ENCODE data around the gene HSD11B2. TPM values are rescaled to one million over a fixed set of nuclear protein-coding genes. Genes with fewer than 3 reads are reported as not detected.

Gene HSD11B2
- total RNA-seq, 1 experiment from 2014 or later = 33.4 TPM

GRCh38 chr16:67404740-67405226 is 26.1 kb upstream of the HSD11B2 start:
- Mint-ChIP-seq H3K36me3 (no peaks in the 10 kb centered on the region), H3K4me1 (peaks cover 36% of the 10 kb centered on the region), H3K27ac (no peak overlapping the region), H3K4me3 (no peak overlapping the region), H3K27me3 (ENCODE audit: low read depth) (peaks cover 22% of the 10 kb centered on the region), H3K9me3 (no peaks in the 10 kb centered on the region)
- TF ChIP-seq TP53 (CRISPR knock-in tag; IDR thresholded peaks at IDR 0.05) (no peak), IRF2 (CRISPR knock-in tag; IDR thresholded peaks at IDR 0.05; ENCODE audit: borderline replicate concordance, low read depth) (no peak), GRHL2 (CRISPR knock-in tag; IDR thresholded peaks at IDR 0.05; ENCODE audit: insufficient replicate concordance, severe bottlenecking) (no peak), ZBTB43 (CRISPR knock-in tag; IDR thresholded peaks at IDR 0.05) (no peak)
- CTCF ChIA-PET = interaction anchor here (1.1 to 7.0 kb wide), 4 partner anchors 10 to 116 kb away, joined by 3 to 36 read pairs (median 4); partner anchors contain the start of gene TPPP3
- no peak for DNase-seq (ENCODE audit: low spot score)
- POLR2A ChIA-PET = no interaction called here
- ATAC-seq = peak; percentile 12; the same call in 1 of the 2 replicates

GRCh38 chr16:67405336-67405735 is 25.6 kb upstream of the HSD11B2 start:
- Mint-ChIP-seq H3K4me1 (peaks cover 39% of the 10 kb centered on the region), H3K9me3 (no peaks in the 10 kb centered on the region), H3K27ac (no peak overlapping the region), H3K36me3 (no peaks in the 10 kb centered on the region), H3K27me3 (ENCODE audit: low read depth) (peaks cover 22% of the 10 kb centered on the region), H3K4me3 (no peak overlapping the region)
- ATAC-seq = no peak
- ChIA-PET CTCF (interaction anchor here (1.1 to 7.0 kb wide), 5 partner anchors 11 to 145 kb away, joined by 3 to 36 read pairs (median 3); partner anchors contain the start of gene TPPP3), POLR2A (no interaction called here)
- no peak for DNase-seq (ENCODE audit: low spot score)
- TF ChIP-seq, protein P1, sequence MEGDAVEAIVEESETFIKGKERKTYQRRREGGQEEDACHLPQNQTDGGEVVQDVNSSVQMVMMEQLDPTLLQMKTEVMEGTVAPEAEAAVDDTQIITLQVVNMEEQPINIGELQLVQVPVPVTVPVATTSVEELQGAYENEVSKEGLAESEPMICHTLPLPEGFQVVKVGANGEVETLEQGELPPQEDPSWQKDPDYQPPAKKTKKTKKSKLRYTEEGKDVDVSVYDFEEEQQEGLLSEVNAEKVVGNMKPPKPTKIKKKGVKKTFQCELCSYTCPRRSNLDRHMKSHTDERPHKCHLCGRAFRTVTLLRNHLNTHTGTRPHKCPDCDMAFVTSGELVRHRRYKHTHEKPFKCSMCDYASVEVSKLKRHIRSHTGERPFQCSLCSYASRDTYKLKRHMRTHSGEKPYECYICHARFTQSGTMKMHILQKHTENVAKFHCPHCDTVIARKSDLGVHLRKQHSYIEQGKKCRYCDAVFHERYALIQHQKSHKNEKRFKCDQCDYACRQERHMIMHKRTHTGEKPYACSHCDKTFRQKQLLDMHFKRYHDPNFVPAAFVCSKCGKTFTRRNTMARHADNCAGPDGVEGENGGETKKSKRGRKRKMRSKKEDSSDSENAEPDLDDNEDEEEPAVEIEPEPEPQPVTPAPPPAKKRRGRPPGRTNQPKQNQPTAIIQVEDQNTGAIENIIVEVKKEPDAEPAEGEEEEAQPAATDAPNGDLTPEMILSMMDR (IDR thresholded peaks at IDR 0.05) = no peak
- TF ChIP-seq ZBTB43 (CRISPR knock-in tag; IDR thresholded peaks at IDR 0.05) = no peak
- TF ChIP-seq, protein P2, sequence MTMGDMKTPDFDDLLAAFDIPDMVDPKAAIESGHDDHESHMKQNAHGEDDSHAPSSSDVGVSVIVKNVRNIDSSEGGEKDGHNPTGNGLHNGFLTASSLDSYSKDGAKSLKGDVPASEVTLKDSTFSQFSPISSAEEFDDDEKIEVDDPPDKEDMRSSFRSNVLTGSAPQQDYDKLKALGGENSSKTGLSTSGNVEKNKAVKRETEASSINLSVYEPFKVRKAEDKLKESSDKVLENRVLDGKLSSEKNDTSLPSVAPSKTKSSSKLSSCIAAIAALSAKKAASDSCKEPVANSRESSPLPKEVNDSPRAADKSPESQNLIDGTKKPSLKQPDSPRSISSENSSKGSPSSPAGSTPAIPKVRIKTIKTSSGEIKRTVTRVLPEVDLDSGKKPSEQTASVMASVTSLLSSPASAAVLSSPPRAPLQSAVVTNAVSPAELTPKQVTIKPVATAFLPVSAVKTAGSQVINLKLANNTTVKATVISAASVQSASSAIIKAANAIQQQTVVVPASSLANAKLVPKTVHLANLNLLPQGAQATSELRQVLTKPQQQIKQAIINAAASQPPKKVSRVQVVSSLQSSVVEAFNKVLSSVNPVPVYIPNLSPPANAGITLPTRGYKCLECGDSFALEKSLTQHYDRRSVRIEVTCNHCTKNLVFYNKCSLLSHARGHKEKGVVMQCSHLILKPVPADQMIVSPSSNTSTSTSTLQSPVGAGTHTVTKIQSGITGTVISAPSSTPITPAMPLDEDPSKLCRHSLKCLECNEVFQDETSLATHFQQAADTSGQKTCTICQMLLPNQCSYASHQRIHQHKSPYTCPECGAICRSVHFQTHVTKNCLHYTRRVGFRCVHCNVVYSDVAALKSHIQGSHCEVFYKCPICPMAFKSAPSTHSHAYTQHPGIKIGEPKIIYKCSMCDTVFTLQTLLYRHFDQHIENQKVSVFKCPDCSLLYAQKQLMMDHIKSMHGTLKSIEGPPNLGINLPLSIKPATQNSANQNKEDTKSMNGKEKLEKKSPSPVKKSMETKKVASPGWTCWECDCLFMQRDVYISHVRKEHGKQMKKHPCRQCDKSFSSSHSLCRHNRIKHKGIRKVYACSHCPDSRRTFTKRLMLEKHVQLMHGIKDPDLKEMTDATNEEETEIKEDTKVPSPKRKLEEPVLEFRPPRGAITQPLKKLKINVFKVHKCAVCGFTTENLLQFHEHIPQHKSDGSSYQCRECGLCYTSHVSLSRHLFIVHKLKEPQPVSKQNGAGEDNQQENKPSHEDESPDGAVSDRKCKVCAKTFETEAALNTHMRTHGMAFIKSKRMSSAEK (CRISPR knock-in tag; IDR thresholded peaks at IDR 0.05; ENCODE audit: borderline replicate concordance) = no peak
- no peak for TF ChIP-seq JAZF1 (CRISPR knock-in tag; IDR thresholded peaks at IDR 0.05)
- no peak for TF ChIP-seq OVOL2 (CRISPR knock-in tag; IDR thresholded peaks at IDR 0.05; ENCODE audit: borderline replicate concordance)
- TF ChIP-seq IRF2 (CRISPR knock-in tag; IDR thresholded peaks at IDR 0.05; ENCODE audit: borderline replicate concordance, low read depth) = no peak
- no peak for TF ChIP-seq JUN (CRISPR knock-in tag; IDR thresholded peaks at IDR 0.05)
- no peak for TF ChIP-seq ATF3 (CRISPR knock-in tag; conservative IDR thresholded peaks at IDR 0.05)
- TF ChIP-seq MXD4 (CRISPR knock-in tag; IDR thresholded peaks at IDR 0.05; ENCODE audit: borderline replicate concordance) = no peak
